ENCODE measurements around the gene ZBTB7C. TPM values are rescaled to one million over a fixed set of nuclear protein-coding genes. Genes with fewer than 3 reads are reported as not detected.

The ZBTB7C gene
- total RNA-seq, 2 experiments from 2014 or later, result not detected

DNA sequence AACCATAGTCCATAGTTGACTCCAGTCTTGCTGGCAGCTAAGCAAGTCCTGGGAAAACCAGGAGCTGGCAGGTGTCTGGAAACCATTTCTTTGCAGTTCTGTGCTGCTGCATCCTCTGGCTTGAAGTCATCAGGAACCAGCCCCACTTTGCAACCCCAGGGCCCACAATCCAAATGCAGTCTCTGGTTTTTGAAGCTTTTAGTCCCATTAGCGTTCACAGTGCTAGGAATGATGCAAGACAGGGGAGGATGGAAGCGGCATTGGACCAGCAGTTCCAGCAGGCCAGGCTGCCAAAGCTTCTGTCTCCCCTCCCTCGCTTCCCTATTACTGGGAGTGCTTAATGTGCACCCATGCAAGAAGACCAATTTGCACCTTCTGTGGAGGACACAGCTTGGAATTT, 106.4 kb downstream of the ZBTB7C start:
- peaks cover 9% of the 10 kb centered on the region for H3K4me1 Mint-ChIP-seq
- DNase-seq, result no peak
- no peaks in the 10 kb centered on the region for H3K36me3 Mint-ChIP-seq (ENCODE audit: low read depth)
- H3K27me3 Mint-ChIP-seq, result peaks cover under 1% of the 10 kb centered on the region
- intact Hi-C loops (cut with DNase I, micrococcal nuclease), result no loop called here
- ChIA-PET POLR2A (no interaction called here), CTCF (interaction anchor here (0.7 to 1.1 kb wide), 2 partner anchors 8 to 144 kb away, joined by 3 to 4 read pairs; no protein-coding TSS in a partner anchor)
- ATAC-seq, result no peak
- H3K27ac Mint-ChIP-seq, result no peak overlapping the region
- H3K4me3 Mint-ChIP-seq, result no peak overlapping the region
- no peaks in the 10 kb centered on the region for H3K9me3 Mint-ChIP-seq (ENCODE audit: low read depth)

DNA sequence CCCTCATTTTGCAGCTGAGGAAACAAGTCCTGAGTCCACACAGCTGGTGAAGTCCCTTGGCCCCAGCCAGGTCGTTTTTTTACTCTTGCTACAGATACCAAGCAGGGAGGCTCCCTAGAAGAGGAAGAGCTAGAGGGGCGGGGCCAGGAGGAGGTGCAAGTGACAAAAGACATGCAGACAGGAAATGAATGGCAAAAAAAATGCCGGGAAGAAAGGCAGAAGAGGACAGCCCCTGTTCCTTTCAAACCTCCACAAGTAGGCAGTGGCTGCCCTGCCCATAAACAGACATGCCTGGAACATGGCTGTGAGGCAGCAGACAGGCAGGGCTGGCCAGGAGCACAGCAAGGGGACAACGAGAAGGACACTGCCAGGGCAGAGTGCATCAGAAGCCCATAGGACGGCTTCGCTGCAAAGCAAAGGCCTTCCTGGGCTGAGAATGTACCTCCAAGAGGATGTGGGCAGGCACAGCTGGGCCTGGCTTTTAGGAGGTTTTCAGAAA, 108.7 kb downstream of the ZBTB7C start:
- CTCF ChIA-PET, result interaction anchor here (0.6 to 1.0 kb wide), 2 partner anchors 49 to 173 kb away, joined by 3 read pairs; no protein-coding TSS in a partner anchor
- H3K4me1 Mint-ChIP-seq, result peaks cover 9% of the 10 kb centered on the region
- no peaks in the 10 kb centered on the region for H3K9me3 Mint-ChIP-seq (ENCODE audit: low read depth)
- H3K27ac Mint-ChIP-seq, result peak overlapping the region; percentile 70
- ATAC-seq, result peak; percentile 80
- H3K27me3 Mint-ChIP-seq, result no peaks in the 10 kb centered on the region
- POLR2A ChIA-PET, result no interaction called here
- intact Hi-C loops (cut with DNase I, micrococcal nuclease), result no loop called here
- H3K36me3 Mint-ChIP-seq (ENCODE audit: low read depth), result no peaks in the 10 kb centered on the region
- no peak overlapping the region for H3K4me3 Mint-ChIP-seq
- DNase-seq, result peak; percentile 55

DNA sequence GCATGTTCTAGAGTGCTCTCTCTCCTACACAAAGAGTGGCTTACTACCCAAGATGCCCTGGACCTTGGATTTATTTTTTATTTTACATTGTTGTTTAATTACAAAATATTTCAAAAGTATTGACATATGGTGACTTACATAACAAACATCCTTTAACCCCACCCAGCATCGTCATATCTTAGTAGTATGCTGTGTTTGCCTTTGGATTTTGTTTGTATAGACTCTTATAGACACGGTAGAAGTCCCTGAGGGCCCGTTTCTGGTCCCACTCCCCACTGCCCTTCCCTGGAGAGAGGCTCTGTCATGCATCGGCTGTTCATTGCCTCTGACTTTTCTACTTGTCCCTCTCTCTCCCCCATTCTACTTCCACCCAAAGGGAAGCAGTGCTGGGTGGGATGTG, 112.0 kb downstream of the ZBTB7C start:
- no peaks in the 10 kb centered on the region for H3K27me3 Mint-ChIP-seq
- ATAC-seq, result no peak

DNA sequence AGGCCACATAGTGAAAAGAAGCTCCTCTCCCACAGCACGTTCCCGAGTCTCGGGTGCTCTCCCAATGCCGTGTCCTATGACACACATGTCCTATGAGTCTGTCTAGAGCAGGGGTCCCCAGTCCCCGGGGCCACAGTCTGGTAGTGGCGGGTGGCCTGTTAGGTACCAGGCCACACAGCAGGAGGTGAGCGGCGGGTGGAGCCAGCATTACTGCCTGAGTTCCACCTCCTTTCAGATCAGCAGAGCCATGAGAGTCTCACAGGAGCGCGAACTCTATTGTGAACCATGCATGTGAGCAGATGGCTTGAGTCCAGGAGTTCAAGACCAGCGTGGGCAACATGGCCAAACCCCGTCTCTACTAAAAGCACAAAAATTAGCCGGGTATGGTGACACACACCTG, 112.6 kb downstream of the ZBTB7C start:
- Mint-ChIP-seq H3K4me3 (no peak overlapping the region), H3K27ac (no peak overlapping the region), H3K4me1 (peaks cover 9% of the 10 kb centered on the region), H3K9me3 (ENCODE audit: low read depth) (no peaks in the 10 kb centered on the region), H3K36me3 (ENCODE audit: low read depth) (no peaks in the 10 kb centered on the region), H3K27me3 (no peaks in the 10 kb centered on the region)
- ChIA-PET POLR2A (no interaction called here), CTCF (no interaction called here)
- DNase-seq, result no peak
- no peak for ATAC-seq
- intact Hi-C loops (cut with DNase I, micrococcal nuclease), result no loop called here

More for the DNA sequence above, 112.0 kb downstream of the ZBTB7C start:
- no peaks in the 10 kb centered on the region for H3K36me3 Mint-ChIP-seq (ENCODE audit: low read depth)
- H3K4me1 Mint-ChIP-seq, result peaks cover 9% of the 10 kb centered on the region
- ChIA-PET CTCF (no interaction called here), POLR2A (no interaction called here)
- intact Hi-C loops (cut with DNase I, micrococcal nuclease), result no loop called here
- H3K27ac Mint-ChIP-seq, result no peak overlapping the region
- no peaks in the 10 kb centered on the region for H3K9me3 Mint-ChIP-seq (ENCODE audit: low read depth)
- no peak for DNase-seq
- no peak overlapping the region for H3K4me3 Mint-ChIP-seq

DNA sequence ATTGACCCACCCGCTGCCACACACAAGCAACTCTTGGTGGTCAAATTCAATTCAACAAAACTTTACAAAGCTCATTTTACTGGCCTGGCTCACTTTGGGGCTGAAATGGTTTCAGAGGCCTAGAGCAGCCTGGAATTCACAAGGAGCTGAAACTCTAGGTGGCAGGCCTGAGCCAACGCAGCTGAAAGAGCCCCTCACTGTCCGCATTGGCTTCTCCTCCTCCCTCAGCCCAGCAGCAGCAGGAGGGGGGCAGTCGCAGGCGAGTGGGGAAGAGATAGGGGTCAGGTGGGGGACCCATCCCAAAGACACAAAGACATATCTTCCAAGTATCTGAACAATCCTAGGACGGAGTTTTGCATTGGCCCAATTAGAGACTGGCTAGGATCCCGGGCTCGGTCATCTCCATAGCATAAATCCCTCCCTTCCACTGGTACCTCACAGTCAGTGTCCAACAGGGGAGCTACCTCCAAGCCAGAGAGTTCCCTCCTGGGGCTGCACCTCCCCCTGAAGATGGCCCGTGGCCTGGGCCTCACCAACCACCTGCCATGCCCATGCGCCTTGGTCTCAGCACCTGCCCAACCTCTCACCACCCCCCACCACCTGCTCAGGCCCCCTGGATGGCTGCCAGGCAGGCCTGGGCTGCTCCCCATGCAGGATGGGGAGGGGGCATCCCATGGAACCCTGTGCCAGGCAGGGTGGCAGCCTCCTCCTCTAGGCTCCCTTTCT, 113.4 kb downstream of the ZBTB7C start:
- Mint-ChIP-seq H3K4me1 (peaks cover 7% of the 10 kb centered on the region), H3K36me3 (ENCODE audit: low read depth) (no peaks in the 10 kb centered on the region), H3K9me3 (ENCODE audit: low read depth) (no peaks in the 10 kb centered on the region), H3K4me3 (no peak overlapping the region), H3K27ac (no peak overlapping the region), H3K27me3 (no peaks in the 10 kb centered on the region)
- ChIA-PET POLR2A (no interaction called here), CTCF (no interaction called here)
- no peak for DNase-seq
- no peak for ATAC-seq
- intact Hi-C loops (cut with DNase I, micrococcal nuclease), result no loop called here

DNA sequence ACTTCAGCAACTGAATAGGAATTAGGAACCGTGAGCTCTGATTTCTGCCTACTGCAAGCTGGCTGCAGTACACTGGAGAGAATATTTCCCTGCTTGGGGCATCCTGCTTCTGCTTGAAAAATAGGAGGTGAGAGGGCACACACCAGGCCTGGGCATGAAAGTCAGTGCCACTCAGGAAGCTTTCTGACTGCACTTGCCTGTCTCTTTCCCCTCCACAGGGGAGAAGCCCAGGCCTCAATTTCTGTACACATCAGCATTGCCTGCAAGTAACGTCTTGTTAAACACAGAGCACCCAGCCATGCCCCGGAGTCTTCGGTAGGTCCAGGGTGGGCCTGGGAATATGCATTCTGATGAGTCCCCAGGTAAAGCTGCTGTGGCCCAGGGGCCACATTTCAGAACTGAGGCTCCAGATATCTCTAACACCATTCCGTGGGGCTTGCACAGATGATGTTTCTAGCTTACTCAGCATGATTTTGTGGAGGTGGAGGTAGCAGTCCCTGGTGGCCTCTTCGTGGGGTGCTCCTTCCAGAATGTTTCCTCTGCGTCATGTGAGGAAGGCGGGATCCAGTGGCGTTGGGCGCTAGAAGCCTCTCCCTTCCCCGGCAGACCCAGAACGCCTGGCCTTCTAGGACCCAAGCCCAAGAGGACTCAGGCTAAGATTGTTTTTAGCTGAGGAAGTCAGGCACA, 114.1 kb downstream of the ZBTB7C start:
- Mint-ChIP-seq H3K9me3 (ENCODE audit: low read depth) (no peaks in the 10 kb centered on the region), H3K36me3 (ENCODE audit: low read depth) (no peaks in the 10 kb centered on the region), H3K4me3 (no peak overlapping the region), H3K27me3 (no peaks in the 10 kb centered on the region), H3K4me1 (no peaks in the 10 kb centered on the region), H3K27ac (no peak overlapping the region)
- DNase-seq (no peak), ATAC-seq (no peak)
- POLR2A ChIA-PET, result no interaction called here
- intact Hi-C loops (cut with DNase I, micrococcal nuclease), result no loop called here
- CTCF ChIA-PET, result interaction anchor here (1.2 kb wide), 1 partner anchor 8 kb away, joined by 3 read pairs; no protein-coding TSS in a partner anchor

DNA sequence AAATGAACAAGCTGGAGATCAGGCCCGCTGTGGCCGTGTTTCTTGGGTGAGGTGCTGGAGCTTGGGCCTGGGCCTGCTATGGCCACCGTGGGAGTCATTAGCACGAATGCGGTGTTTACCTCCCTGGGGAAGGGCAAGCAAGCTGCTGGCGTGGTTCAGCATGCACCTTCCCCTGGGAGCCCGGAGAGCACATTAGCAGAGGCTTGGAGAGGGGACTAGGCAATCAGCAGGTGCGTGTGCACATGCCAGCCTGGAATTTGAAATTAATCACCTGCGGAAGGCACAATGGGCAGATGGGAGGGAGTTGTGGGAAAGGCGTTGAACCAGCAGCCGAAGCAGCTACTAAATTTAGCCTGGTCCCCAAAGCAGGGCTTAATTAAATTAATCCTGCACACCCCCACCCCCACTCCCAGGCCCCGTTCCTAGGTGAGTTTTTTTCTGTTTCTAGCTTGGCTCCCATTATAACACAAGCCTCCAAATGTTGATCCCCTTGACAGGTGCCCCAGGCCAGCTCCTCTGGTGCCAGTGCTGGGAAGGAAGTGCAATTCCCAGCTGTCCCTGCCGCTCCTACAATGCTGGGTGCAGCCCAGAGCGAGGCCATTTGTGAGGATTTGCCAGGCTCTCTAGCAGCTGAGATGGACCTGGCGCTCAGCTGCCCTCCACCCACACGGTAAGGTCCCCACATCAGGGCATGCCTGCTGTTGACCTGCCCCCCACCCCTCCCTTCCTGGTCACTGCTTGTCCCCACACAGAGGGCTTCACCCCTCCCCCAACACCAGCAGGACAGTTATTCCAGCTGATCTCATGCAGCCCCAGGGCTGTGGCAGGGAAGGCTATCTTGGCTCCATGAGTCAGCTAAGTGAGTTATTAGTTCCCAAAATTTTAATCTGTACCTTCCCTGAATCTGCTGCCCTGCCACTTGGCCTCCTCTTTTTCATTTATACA, 115.0 kb downstream of the ZBTB7C start:
- Mint-ChIP-seq H3K4me1 (no peaks in the 10 kb centered on the region), H3K27ac (no peak overlapping the region), H3K9me3 (ENCODE audit: low read depth) (no peaks in the 10 kb centered on the region), H3K36me3 (ENCODE audit: low read depth) (no peaks in the 10 kb centered on the region), H3K27me3 (no peaks in the 10 kb centered on the region), H3K4me3 (no peak overlapping the region)
- intact Hi-C loops (cut with DNase I, micrococcal nuclease), result no loop called here
- ChIA-PET POLR2A (no interaction called here), CTCF (interaction anchor here (1.2 kb wide), 1 partner anchor 8 kb away, joined by 3 read pairs; no protein-coding TSS in a partner anchor)
- ATAC-seq, result no peak
- no peak for DNase-seq

DNA sequence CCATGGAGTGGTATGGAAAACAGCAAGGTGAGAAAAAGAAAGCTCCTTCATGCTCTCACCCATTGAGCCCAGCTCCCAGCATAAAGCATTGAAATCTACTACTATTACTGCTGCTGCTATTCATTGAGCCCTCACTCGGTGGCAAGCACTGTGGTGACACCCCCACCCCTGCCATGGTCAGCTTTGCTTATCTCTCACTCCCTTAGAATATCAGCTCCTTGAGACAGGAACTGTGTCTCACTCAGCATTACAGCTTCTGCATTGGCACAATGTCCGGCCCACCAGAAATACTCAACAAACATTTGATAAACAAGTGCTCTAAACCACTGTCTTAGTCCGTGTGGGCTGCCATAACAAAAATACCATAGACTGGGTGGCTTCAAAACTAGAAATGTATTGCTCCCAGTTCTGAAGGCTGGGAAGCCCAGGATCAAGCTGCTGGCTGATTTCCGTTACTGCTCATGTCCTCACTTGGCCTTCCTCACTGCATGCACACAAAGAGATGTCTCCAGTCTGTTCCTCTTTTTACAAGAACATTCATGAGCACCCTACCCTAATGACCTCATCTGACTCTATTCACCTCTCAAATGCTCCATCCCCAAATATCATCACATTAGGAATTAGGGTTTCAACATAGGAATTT, 116.3 kb downstream of the ZBTB7C start:
- POLR2A ChIA-PET, result no interaction called here

DNA sequence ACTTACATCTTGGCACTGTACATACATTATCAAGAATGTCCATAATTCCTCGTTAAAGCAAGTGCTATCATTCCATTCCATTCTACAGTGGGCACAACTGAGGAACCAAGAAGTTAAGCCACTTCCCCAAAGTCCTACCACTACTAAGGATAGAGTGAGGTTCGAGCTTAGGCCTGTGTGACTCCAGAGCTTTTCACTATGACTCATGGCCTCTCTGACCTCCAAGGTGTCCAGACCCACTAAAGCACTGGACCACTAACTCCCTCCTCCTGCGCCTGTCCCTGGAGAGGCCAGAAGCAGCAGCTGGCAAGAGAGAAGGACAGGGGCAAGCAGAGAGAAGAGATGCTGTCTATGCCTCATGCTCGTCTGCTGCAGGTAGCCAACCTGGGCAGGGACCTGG, 117.0 kb downstream of the ZBTB7C start:
- no peaks in the 10 kb centered on the region for H3K27me3 Mint-ChIP-seq
- no peak overlapping the region for H3K27ac Mint-ChIP-seq
- CTCF ChIA-PET, result interaction anchor here (0.7 to 1.2 kb wide), 2 partner anchors 154 to 301 kb away, joined by 3 to 4 read pairs; no protein-coding TSS in a partner anchor
- H3K36me3 Mint-ChIP-seq (ENCODE audit: low read depth), result no peaks in the 10 kb centered on the region
- H3K9me3 Mint-ChIP-seq (ENCODE audit: low read depth), result no peaks in the 10 kb centered on the region
- intact Hi-C loops (cut with DNase I, micrococcal nuclease), result no loop called here
- POLR2A ChIA-PET, result no interaction called here
- H3K4me3 Mint-ChIP-seq, result no peak overlapping the region
- DNase-seq (no peak), ATAC-seq (no peak)
- no peaks in the 10 kb centered on the region for H3K4me1 Mint-ChIP-seq

More for the DNA sequence above, 116.3 kb downstream of the ZBTB7C start:
- Mint-ChIP-seq H3K4me3 (no peak overlapping the region), H3K4me1 (no peaks in the 10 kb centered on the region), H3K36me3 (ENCODE audit: low read depth) (no peaks in the 10 kb centered on the region), H3K27me3 (no peaks in the 10 kb centered on the region), H3K9me3 (ENCODE audit: low read depth) (no peaks in the 10 kb centered on the region), H3K27ac (no peak overlapping the region)
- DNase-seq, result no peak
- CTCF ChIA-PET, result interaction anchor here (0.7 kb wide), 1 partner anchor 302 kb away, joined by 3 read pairs; no protein-coding TSS in a partner anchor
- ATAC-seq, result no peak
- intact Hi-C loops (cut with DNase I, micrococcal nuclease), result no loop called here

DNA sequence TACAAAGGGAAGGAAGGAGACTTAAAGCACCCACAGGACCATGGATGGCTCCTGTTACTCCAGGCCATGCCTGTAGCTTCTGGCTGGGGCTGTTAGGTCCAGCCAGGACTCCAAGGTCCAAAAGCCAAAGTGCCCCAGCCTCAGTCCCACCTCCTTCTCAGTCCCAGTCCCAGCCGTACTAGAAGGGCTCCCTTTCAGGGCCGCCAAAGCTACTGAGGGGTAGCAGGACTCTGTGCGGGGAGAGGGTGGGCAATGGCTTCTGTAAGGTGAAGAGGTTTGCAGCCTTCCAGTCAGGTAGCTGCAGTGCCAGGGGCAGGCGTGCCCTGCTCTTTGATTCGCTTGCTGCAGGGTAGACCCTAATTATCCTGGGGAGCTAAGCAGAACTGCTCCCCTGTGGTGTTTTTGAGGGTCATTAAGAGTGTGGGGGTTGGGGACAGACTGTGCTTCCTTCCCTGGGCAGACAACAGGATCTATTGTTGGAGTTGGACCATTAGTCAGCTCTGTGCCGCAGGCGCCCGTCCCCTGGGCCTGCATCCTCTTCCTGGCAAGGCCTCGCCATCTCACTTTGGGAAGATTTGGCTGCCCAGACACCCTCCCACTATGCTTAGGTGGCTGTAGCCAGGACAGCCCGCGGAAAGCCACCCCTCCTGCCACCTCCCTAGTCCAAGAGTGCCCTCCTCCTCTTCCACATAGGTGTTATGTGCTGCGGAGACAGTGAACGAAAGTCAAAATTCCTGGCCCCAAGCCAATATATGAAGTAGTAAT, 118.8 kb downstream of the ZBTB7C start:
- no peak for DNase-seq
- intact Hi-C loops (cut with DNase I, micrococcal nuclease), result no loop called here
- H3K27me3 Mint-ChIP-seq, result no peaks in the 10 kb centered on the region
- ATAC-seq, result no peak
- H3K4me3 Mint-ChIP-seq, result no peak overlapping the region
- ChIA-PET CTCF (no interaction called here), POLR2A (no interaction called here)
- no peaks in the 10 kb centered on the region for H3K36me3 Mint-ChIP-seq (ENCODE audit: low read depth)
- H3K4me1 Mint-ChIP-seq, result no peaks in the 10 kb centered on the region
- H3K27ac Mint-ChIP-seq, result no peak overlapping the region
- no peaks in the 10 kb centered on the region for H3K9me3 Mint-ChIP-seq (ENCODE audit: low read depth)

All from activated CD4-positive, alpha-beta T cell treated with anti-CD3 and anti-CD28 coated beads for 36 hours (primary cell).